ENCODE data around the gene FKBP8.

- TF ChIP-seq USF1 (CRISPR knock-in tag; IDR thresholded peaks at IDR 0.05) (no peak), GABPB1 (CRISPR knock-in tag; IDR thresholded peaks at IDR 0.05) (no peak), CTCF (IDR thresholded peaks at IDR 0.05) (no peak), MXD4 (CRISPR knock-in tag; IDR thresholded peaks at IDR 0.05; ENCODE audit: borderline replicate concordance) (no peak)
Measured at GRCh38 chr19:18501351-18501750, 42.0 kb downstream of the FKBP8 start.

Data from WTC11 (cell line).